H9 (cell line): Measurements from ENCODE around the gene CDK15. TPM values are rescaled to one million over a fixed set of nuclear protein-coding genes. Genes with fewer than 3 reads are reported as not detected.

Source experiments
- DNase-seq: peaks from one replicate; pipeline ENCODE4 v3.0.0-alpha.2; 2017
- H2AFZ ChIP-seq: one replicate; pipeline ENCODE4 v1.6.1; 2013; ENCODE audit warnings: mild to moderate bottlenecking, low read length, control low read depth, moderate library complexity
- H2AK5ac ChIP-seq: 2 replicates; pipeline ENCODE4 v1.6.1; 2013; ENCODE audit warnings: low read length, control low read depth, mixed read lengths; ENCODE audit not compliant: insufficient read length
- H2BK120ac ChIP-seq: one replicate; pipeline ENCODE4 v1.6.1; 2013; ENCODE audit warnings: low read depth, mild to moderate bottlenecking, low read length, control low read depth, inconsistent platforms; ENCODE audit not compliant: poor library complexity, severe bottlenecking
- H2BK12ac ChIP-seq: 2 replicates; pipeline ENCODE4 v1.6.1; 2013; ENCODE audit warnings: low read length, control low read depth, mixed read lengths, low read depth; ENCODE audit not compliant: insufficient read length
- H2BK15ac ChIP-seq: 2 replicates; pipeline ENCODE4 v1.6.1; 2013; ENCODE audit warnings: low read depth, low read length, control low read depth
- H2BK20ac ChIP-seq: one replicate; pipeline ENCODE4 v1.6.1; 2013; ENCODE audit warnings: low read depth, mild to moderate bottlenecking, low read length, control low read depth, inconsistent platforms; ENCODE audit not compliant: poor library complexity, severe bottlenecking
- H2BK5ac ChIP-seq: 2 replicates; pipeline ENCODE4 v1.6.1; 2013; ENCODE audit warnings: low read length, control low read depth, mixed read lengths; ENCODE audit not compliant: insufficient read length
- H3K14ac ChIP-seq: 2 replicates; pipeline ENCODE4 v1.6.1; 2013; ENCODE audit warnings: low read length, control low read depth; ENCODE audit not compliant: insufficient read depth
- H3K18ac ChIP-seq: 2 replicates; pipeline ENCODE4 v1.6.1; 2013; ENCODE audit warnings: low read depth, mild to moderate bottlenecking, mixed read lengths, low read length, control low read depth; ENCODE audit not compliant: insufficient read length
- H3K23ac ChIP-seq: 2 replicates; pipeline ENCODE4 v1.6.1; 2013; ENCODE audit warnings: low read length, control low read depth, mixed read lengths, low read depth; ENCODE audit not compliant: insufficient read length
- H3K23me2 ChIP-seq: 2 replicates; pipeline ENCODE4 v1.6.1; 2013; ENCODE audit warnings: low read depth, mild to moderate bottlenecking, mixed read lengths, low read length, control low read depth; ENCODE audit not compliant: insufficient read length, poor library complexity, severe bottlenecking
- H3K27ac ChIP-seq: 2 replicates; pipeline ENCODE4 v1.5.1; 2013; ENCODE audit warnings: low read length, control low read depth, mixed read lengths, low read depth; ENCODE audit not compliant: insufficient read length
- H3K27me3 ChIP-seq: 2 replicates; pipeline ENCODE4 v1.6.1; 2013; ENCODE audit warnings: low read length, control low read depth, inconsistent platforms; ENCODE audit not compliant: insufficient read depth
- H3K4ac ChIP-seq: 2 replicates; pipeline ENCODE4 v1.6.1; 2013; ENCODE audit warnings: low read depth, mild to moderate bottlenecking, control low read depth, inconsistent platforms, low read length, moderate library complexity
- H3K4me1 ChIP-seq: 2 replicates; pipeline ENCODE4 v1.6.1; 2013; ENCODE audit warnings: low read length, control low read depth, inconsistent platforms; ENCODE audit not compliant: insufficient read depth
- H3K4me2 ChIP-seq: 2 replicates; pipeline ENCODE4 v1.6.1; 2013; ENCODE audit warnings: low read length, control low read depth, mixed read lengths; ENCODE audit not compliant: insufficient read length, insufficient read depth
- H3K56ac ChIP-seq: 2 replicates; pipeline ENCODE4 v1.6.1; 2013; ENCODE audit warnings: low read depth, mild to moderate bottlenecking, mixed read lengths, low read length, control low read depth; ENCODE audit not compliant: insufficient read length
- H3K79me1 ChIP-seq: 2 replicates; pipeline ENCODE4 v1.6.1; 2013; ENCODE audit warnings: low read depth, mild to moderate bottlenecking, moderate library complexity, low read length, control low read depth, inconsistent platforms; ENCODE audit not compliant: insufficient read depth, poor library complexity, severe bottlenecking
- H3K79me2 ChIP-seq: 2 replicates; pipeline ENCODE4 v1.6.1; 2013; ENCODE audit warnings: low read length, control low read depth, inconsistent platforms; ENCODE audit not compliant: insufficient read depth
- H3K9ac ChIP-seq: 2 replicates; pipeline ENCODE4 v1.6.1; 2013; ENCODE audit warnings: low read length, control low read depth, mixed read lengths; ENCODE audit not compliant: insufficient read length; ENCODE audit errors: extremely low read depth
- H3K9me3 ChIP-seq: one replicate; pipeline ENCODE4 v1.6.1; 2013; ENCODE audit warnings: low read depth, low read length, inconsistent platforms; ENCODE audit not compliant: control insufficient read depth
- H3T11ph ChIP-seq: one replicate; pipeline ENCODE4 v1.6.1; 2013; ENCODE audit warnings: mild to moderate bottlenecking, low read length, control low read depth, inconsistent platforms
- H4K20me1 ChIP-seq: one replicate; pipeline ENCODE4 v1.6.1; 2013; ENCODE audit not compliant: control insufficient read depth, insufficient read length, insufficient read depth
- H4K5ac ChIP-seq: 2 replicates; pipeline ENCODE4 v1.6.1; 2013; ENCODE audit warnings: low read depth, mild to moderate bottlenecking, mixed read lengths, low read length, control low read depth; ENCODE audit not compliant: insufficient read length
- H4K8ac ChIP-seq: replicated peaks from 2 replicates; pipeline ENCODE4 v1.6.1; 2013; ENCODE audit warnings: low read length, control low read depth, mixed read lengths, low read depth; ENCODE audit not compliant: insufficient read length
- H4K91ac ChIP-seq: 2 replicates; pipeline ENCODE4 v1.6.1; 2013; ENCODE audit warnings: low read depth, mild to moderate bottlenecking, moderate library complexity, mixed read lengths, low read length, control low read depth; ENCODE audit not compliant: insufficient read length
- H3K27ac Mint-ChIP-seq, 3 experiments: 2 replicates in 2 of 3; 3 replicates in 1 of 3; pipeline ENCODE4 v1.8.0; 2020 to 2021; ENCODE audit warnings: mixed read lengths in 3 of 3, mild to moderate bottlenecking in 1 of 3, moderate library complexity in 1 of 3
- H3K27me3 Mint-ChIP-seq: 2 replicates; pipeline ENCODE4 v1.8.0; 2021; ENCODE audit warnings: low read depth, mild to moderate bottlenecking, moderate library complexity, mixed read lengths
- H3K36me3 Mint-ChIP-seq, 3 experiments: 2 replicates in 2 of 3; 3 replicates in 1 of 3; pipeline ENCODE4 v1.8.0; 2020 to 2021; ENCODE audit warnings: low read depth in 3 of 3, mixed read lengths in 3 of 3; ENCODE audit not compliant: insufficient read depth in 1 of 3
- H3K4me1 Mint-ChIP-seq, 2 experiments: 2 replicates each; pipeline ENCODE4 v1.8.0; 2020; ENCODE audit warnings: mixed read lengths in 2 of 2
- H3K4me3 Mint-ChIP-seq, 2 experiments: 2 replicates in 1 of 2; 3 replicates in 1 of 2; pipeline ENCODE4 v1.8.0; 2020 to 2021; ENCODE audit warnings: mild to moderate bottlenecking in 2 of 2, mixed read lengths in 2 of 2, moderate library complexity in 1 of 2
- H3K9me3 Mint-ChIP-seq, 2 experiments: 2 replicates in 1 of 2; 3 replicates in 1 of 2; pipeline ENCODE4 v1.8.0; 2020; ENCODE audit warnings: mild to moderate bottlenecking in 2 of 2, mixed read lengths in 2 of 2, moderate library complexity in 1 of 2
- total RNA-seq: library from RNA; stranded (reverse); gene quantifications from 2 replicates; pipeline ENCODE4 v1.2.1, GENCODE V29; 2021
- TF ChIP-seq, protein P1 (sequence below): fragments of 200-600 bp; sonication (generic); conservative IDR thresholded peaks from 3 replicates; pipeline ENCODE4 v1.8.0; 2021; ENCODE audit warnings: antibody characterized with exemption, mild to moderate bottlenecking

Gene CDK15
- total RNA-seq, 1 experiment from 2014 or later: not detected

DNA sequence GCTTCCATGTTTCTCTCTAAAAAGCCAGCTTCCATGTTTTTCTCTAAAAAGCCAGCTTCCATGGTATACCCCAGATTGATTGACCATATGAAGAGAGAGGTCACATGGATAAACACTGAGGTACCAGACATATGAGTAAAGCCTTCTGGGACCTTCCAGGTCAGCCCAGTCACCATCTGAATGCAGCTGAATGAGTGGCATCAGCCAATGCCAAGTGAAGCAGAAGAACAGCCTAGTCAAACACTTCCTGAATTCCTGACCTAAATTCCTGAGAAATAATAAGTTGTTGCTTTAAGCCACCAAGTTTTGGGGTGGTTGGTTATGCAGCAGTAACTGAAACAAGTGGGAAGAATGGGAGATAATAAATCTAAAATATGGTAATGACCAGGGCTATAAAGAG, 19.9 kb upstream of the CDK15 start:
- no peak for DNase-seq
- no peak overlapping the region for H4K91ac ChIP-seq
- no peak overlapping the region for H3K4ac ChIP-seq
- H2BK12ac ChIP-seq: no peak overlapping the region
- H3K4me1 Mint-ChIP-seq: peaks cover 5 to 6% of the 10 kb centered on the region in 2 experiments; a peak in 3 of 4 replicates
- H3K18ac ChIP-seq: no peak overlapping the region
- H3K56ac ChIP-seq: no peak overlapping the region
- no peaks in the 10 kb centered on the region for H3K9me3 ChIP-seq
- H2AFZ ChIP-seq: no peak overlapping the region
- no peak overlapping the region for H3K23ac ChIP-seq
- peaks cover 8% of the 10 kb centered on the region; the same call in 1 of the 2 replicates for H3K27me3 Mint-ChIP-seq
- no peak overlapping the region for H4K8ac ChIP-seq
- no peak overlapping the region for H3K9ac ChIP-seq
- no peak overlapping the region for H2BK15ac ChIP-seq
- H3K4me2 ChIP-seq: no peak overlapping the region
- TF ChIP-seq, protein P1, sequence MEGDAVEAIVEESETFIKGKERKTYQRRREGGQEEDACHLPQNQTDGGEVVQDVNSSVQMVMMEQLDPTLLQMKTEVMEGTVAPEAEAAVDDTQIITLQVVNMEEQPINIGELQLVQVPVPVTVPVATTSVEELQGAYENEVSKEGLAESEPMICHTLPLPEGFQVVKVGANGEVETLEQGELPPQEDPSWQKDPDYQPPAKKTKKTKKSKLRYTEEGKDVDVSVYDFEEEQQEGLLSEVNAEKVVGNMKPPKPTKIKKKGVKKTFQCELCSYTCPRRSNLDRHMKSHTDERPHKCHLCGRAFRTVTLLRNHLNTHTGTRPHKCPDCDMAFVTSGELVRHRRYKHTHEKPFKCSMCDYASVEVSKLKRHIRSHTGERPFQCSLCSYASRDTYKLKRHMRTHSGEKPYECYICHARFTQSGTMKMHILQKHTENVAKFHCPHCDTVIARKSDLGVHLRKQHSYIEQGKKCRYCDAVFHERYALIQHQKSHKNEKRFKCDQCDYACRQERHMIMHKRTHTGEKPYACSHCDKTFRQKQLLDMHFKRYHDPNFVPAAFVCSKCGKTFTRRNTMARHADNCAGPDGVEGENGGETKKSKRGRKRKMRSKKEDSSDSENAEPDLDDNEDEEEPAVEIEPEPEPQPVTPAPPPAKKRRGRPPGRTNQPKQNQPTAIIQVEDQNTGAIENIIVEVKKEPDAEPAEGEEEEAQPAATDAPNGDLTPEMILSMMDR: no peak
- H3K23me2 ChIP-seq: peaks cover 4% of the 10 kb centered on the region
- H3K79me1 ChIP-seq: no peaks in the 10 kb centered on the region
- no peak overlapping the region for H2BK120ac ChIP-seq
- H3K27ac ChIP-seq: no peak overlapping the region
- no peaks in the 10 kb centered on the region for H3K79me2 ChIP-seq
- H3K4me1 ChIP-seq: peaks cover 2% of the 10 kb centered on the region; the same call in 1 of the 2 replicates
- H2BK5ac ChIP-seq: no peak overlapping the region
- no peak overlapping the region for H2AK5ac ChIP-seq
- H3T11ph ChIP-seq: no peak overlapping the region
- H4K5ac ChIP-seq: no peak overlapping the region
- no peak overlapping the region for H3K14ac ChIP-seq
- H3K27ac Mint-ChIP-seq: 0 out of 7 replicates have a peak overlapping the region, but pooled peaks of 1 of the 3 experiments have one; percentile 5
- no peaks in the 10 kb centered on the region for H3K36me3 Mint-ChIP-seq
- no peak overlapping the region for H2BK20ac ChIP-seq
- no peaks in the 10 kb centered on the region for H3K27me3 ChIP-seq
- H3K9me3 Mint-ChIP-seq: no peaks in the 10 kb centered on the region
- no peak overlapping the region for H3K4me3 Mint-ChIP-seq
- H4K20me1 ChIP-seq: no peaks in the 10 kb centered on the region
